OCI-LY1 (cell line): ENCODE measurements around the gene TMEM178B.

Experiments
- H2AFZ ChIP-seq: fragments of 200-600 bp; sonication (generic), shearing (Covaris generic); 2 replicates; pipeline ENCODE4 v1.6.0; 2014; ENCODE audit warnings: antibody characterized with exemption, mild to moderate bottlenecking, low read length
- H3F3A ChIP-seq: fragments of 200-600 bp; sonication (generic), shearing (Covaris generic); 2 replicates; pipeline ENCODE4 v1.6.0; 2014; ENCODE audit warnings: mild to moderate bottlenecking, antibody characterized with exemption, low read length, moderate library complexity; ENCODE audit not compliant: insufficient read depth
- H3K27ac ChIP-seq: fragments of 200-600 bp; sonication (generic); 2 replicates; pipeline ENCODE4 v1.5.1; 2014; ENCODE audit warnings: low read length, mixed run types, mild to moderate bottlenecking, low read depth; ENCODE audit not compliant: poor library complexity, severe bottlenecking
- H3K27me3 ChIP-seq: fragments of 200-600 bp; sonication (generic); 2 replicates; pipeline ENCODE4 v1.6.0; 2014; ENCODE audit warnings: antibody characterized with exemption, mild to moderate bottlenecking, low read length, moderate library complexity; ENCODE audit not compliant: insufficient read depth
- H3K36me3 ChIP-seq: fragments of 200-600 bp; sonication (generic); 2 replicates; pipeline ENCODE4 v1.6.1; 2014; ENCODE audit warnings: mild to moderate bottlenecking, antibody characterized with exemption, low read length, moderate library complexity, mixed read lengths; ENCODE audit not compliant: insufficient read depth
- H3K4me1 ChIP-seq: fragments of 200-600 bp; sonication (generic); 2 replicates; pipeline ENCODE4 v1.5.1; 2014; ENCODE audit warnings: mild to moderate bottlenecking, low read length, moderate library complexity; ENCODE audit not compliant: insufficient read depth, severe bottlenecking
- H3K4me2 ChIP-seq: fragments of 200-600 bp; sonication (generic), shearing (Covaris generic); 2 replicates; pipeline ENCODE4 v1.6.1; 2014; ENCODE audit warnings: low read length
- H3K4me3 ChIP-seq: fragments of 200-600 bp; sonication (generic); 2 replicates; pipeline ENCODE4 v1.5.1; 2014; ENCODE audit warnings: low read length, low read depth, mild to moderate bottlenecking, mixed read lengths; ENCODE audit not compliant: poor library complexity, severe bottlenecking
- H3K79me2 ChIP-seq: fragments of 200-600 bp; shearing (Covaris generic); 2 replicates; pipeline ENCODE4 v1.6.1; 2016; ENCODE audit warnings: mixed run types, low read length, mixed read lengths; ENCODE audit not compliant: insufficient read depth
- H3K9ac ChIP-seq: fragments of 200-600 bp; sonication (generic), shearing (Covaris generic); 2 replicates; pipeline ENCODE4 v1.6.1; 2014; ENCODE audit warnings: mild to moderate bottlenecking, low read length, mixed read lengths
- H3K9me2 ChIP-seq: fragments of 200-600 bp; sonication (generic), shearing (Covaris generic); 2 replicates; pipeline ENCODE4 v1.6.1; 2014; ENCODE audit warnings: low read depth, mild to moderate bottlenecking, low read length, mixed read lengths
- H3K9me3 ChIP-seq: fragments of 200-600 bp; shearing (Covaris generic); 2 replicates; pipeline ENCODE4 v1.6.1; 2014; ENCODE audit warnings: low read length, mixed read lengths
- H4K20me1 ChIP-seq: fragments of 200-600 bp; sonication (generic), shearing (Covaris generic); 2 replicates; pipeline ENCODE4 v1.6.0; 2016; ENCODE audit warnings: mild to moderate bottlenecking, low read length; ENCODE audit not compliant: insufficient read depth
- EZH2 ChIP-seq: fragments of 200-600 bp; sonication (generic), shearing (Covaris generic); IDR thresholded peaks from 2 replicates; pipeline ENCODE4 v1.8.0; 2017; ENCODE audit warnings: borderline replicate concordance, mixed run types, mild to moderate bottlenecking, antibody characterized with exemption, low read length, moderate library complexity, mixed read lengths
- TF ChIP-seq, protein P1 (sequence below): fragments of 200-600 bp; sonication (generic), shearing (Covaris generic); IDR thresholded peaks from 2 replicates; pipeline ENCODE4 v1.5.1; 2017; ENCODE audit warnings: mild to moderate bottlenecking, antibody characterized with exemption, low read length, moderate library complexity, mixed read lengths

TMEM178B gene

DNA sequence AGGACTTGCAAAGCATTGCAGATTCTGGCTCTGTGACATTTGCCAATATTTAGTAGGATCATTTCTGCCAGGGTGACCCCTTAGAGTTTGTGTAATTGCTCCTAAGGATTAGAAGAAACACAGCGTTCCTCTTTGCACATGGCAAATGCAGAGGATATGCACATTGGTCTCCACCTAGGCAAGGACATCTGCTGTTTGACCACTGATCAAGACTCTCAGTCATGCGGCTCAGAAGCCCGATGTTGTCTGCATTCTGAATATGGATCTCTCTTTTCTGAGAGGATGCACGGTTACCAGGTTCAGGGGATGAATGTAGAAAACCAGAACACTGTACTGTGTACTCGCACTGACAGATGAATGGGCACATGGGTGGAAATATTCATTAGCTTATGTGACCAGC is 296.8 kb downstream of the TMEM178B start:
- Histone ChIP-seq H2AFZ (no peak overlapping the region), H3K9me2 (no peaks in the 10 kb centered on the region), H3K36me3 (no peaks in the 10 kb centered on the region), H3F3A (no peaks in the 10 kb centered on the region), H3K4me2 (no peak overlapping the region), H3K9ac (no peak overlapping the region), H4K20me1 (no peaks in the 10 kb centered on the region), H3K79me2 (no peaks in the 10 kb centered on the region), H3K27me3 (no peaks in the 10 kb centered on the region), H3K27ac (no peak overlapping the region), H3K4me3 (no peak overlapping the region), H3K9me3 (no peaks in the 10 kb centered on the region), H3K4me1 (no peaks in the 10 kb centered on the region)
- TF ChIP-seq, protein P1, sequence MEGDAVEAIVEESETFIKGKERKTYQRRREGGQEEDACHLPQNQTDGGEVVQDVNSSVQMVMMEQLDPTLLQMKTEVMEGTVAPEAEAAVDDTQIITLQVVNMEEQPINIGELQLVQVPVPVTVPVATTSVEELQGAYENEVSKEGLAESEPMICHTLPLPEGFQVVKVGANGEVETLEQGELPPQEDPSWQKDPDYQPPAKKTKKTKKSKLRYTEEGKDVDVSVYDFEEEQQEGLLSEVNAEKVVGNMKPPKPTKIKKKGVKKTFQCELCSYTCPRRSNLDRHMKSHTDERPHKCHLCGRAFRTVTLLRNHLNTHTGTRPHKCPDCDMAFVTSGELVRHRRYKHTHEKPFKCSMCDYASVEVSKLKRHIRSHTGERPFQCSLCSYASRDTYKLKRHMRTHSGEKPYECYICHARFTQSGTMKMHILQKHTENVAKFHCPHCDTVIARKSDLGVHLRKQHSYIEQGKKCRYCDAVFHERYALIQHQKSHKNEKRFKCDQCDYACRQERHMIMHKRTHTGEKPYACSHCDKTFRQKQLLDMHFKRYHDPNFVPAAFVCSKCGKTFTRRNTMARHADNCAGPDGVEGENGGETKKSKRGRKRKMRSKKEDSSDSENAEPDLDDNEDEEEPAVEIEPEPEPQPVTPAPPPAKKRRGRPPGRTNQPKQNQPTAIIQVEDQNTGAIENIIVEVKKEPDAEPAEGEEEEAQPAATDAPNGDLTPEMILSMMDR: no peak
- no peak for TF ChIP-seq EZH2

GRCh38 chr7:141374425-141374824 is 300.6 kb downstream of the TMEM178B start:
- no peaks in the 10 kb centered on the region for H4K20me1 ChIP-seq
- H3K9me2 ChIP-seq: no peaks in the 10 kb centered on the region
- H3K4me2 ChIP-seq: no peak overlapping the region
- no peaks in the 10 kb centered on the region for H3K9me3 ChIP-seq
- no peak overlapping the region for H2AFZ ChIP-seq
- no peak overlapping the region for H3K4me3 ChIP-seq
- H3K27ac ChIP-seq: no peak overlapping the region
- H3K9ac ChIP-seq: no peak overlapping the region
- H3K27me3 ChIP-seq: no peaks in the 10 kb centered on the region
- H3K4me1 ChIP-seq: no peaks in the 10 kb centered on the region
- no peaks in the 10 kb centered on the region for H3K79me2 ChIP-seq
- no peaks in the 10 kb centered on the region for H3K36me3 ChIP-seq
- TF ChIP-seq, protein P1: no peak
- no peak for TF ChIP-seq EZH2
- no peaks in the 10 kb centered on the region for H3F3A ChIP-seq

- H2AFZ ChIP-seq: no peak overlapping the region
These were observed 301.6 kb downstream of the TMEM178B start for GRCh38 chr7:141375442-141375841.

More at GRCh38 chr7:141375442-141375841, 301.6 kb downstream of the TMEM178B start:
- Histone ChIP-seq H3K9me2 (no peaks in the 10 kb centered on the region), H3K4me3 (no peak overlapping the region), H3K9me3 (no peaks in the 10 kb centered on the region), H3K4me2 (no peak overlapping the region), H4K20me1 (no peaks in the 10 kb centered on the region), H3F3A (no peaks in the 10 kb centered on the region), H3K36me3 (no peaks in the 10 kb centered on the region), H3K9ac (no peak overlapping the region), H3K27ac (no peak overlapping the region), H3K27me3 (no peaks in the 10 kb centered on the region), H3K4me1 (no peaks in the 10 kb centered on the region), H3K79me2 (no peaks in the 10 kb centered on the region)
- TF ChIP-seq EZH2: no peak
- TF ChIP-seq, protein P1: no peak
